SK-N-SH (cell line): Measurements from ENCODE around the gene COL23A1. TPM values are rescaled to one million over a fixed set of nuclear protein-coding genes. Genes with fewer than 3 reads are reported as not detected.

ENCODE experiments used
- CTCF ChIA-PET: fragments of 300-600, 350-600 bp; formaldehyde crosslinking; extraction: SDS; loops from one replicate; lab custom pipeline; 2021; lab: Yijun Ruan, JAX
- POLR2A ChIA-PET: fragments of 350-600 bp; sonication (Branson Sonifier 250); formaldehyde crosslinking; extraction: SDS; loops from one replicate; lab custom pipeline; 2020; ENCODE audit warnings: antibody characterized with exemption, inconsistent platforms; lab: Yijun Ruan, JAX
- DNase-seq: peaks from one replicate; pipeline ENCODE4 v3.0.0; 2012
- H2AFZ ChIP-seq: fragments of 200-600 bp; sonication (generic); 2 replicates; pipeline ENCODE4 v1.8.1; 2016; ENCODE audit warnings: antibody characterized with exemption, mild to moderate bottlenecking, low read depth
- H3F3A ChIP-seq: fragments of 200-600 bp; sonication (generic); replicated peaks from 2 replicates; pipeline ENCODE3; 2016; ENCODE audit warnings: antibody characterized with exemption, mild to moderate bottlenecking; ENCODE audit not compliant: insufficient read depth
- H3K27ac ChIP-seq, 2 experiments: fragments of 200-500 bp in 1 of 2; fragments of 200-600 bp in 1 of 2; sonication (Bioruptor generic) in 1 of 2; sonication (generic), shearing (Covaris generic) in 1 of 2; 2 replicates each; pipeline versions ENCODE4 v1.5.1 to v1.6.1; 2014 to 2016; ENCODE audit warnings: low read depth in 2 of 2, inconsistent platforms in 1 of 2, low read length in 1 of 2, mild to moderate bottlenecking in 1 of 2, mixed read lengths in 1 of 2
- H3K27me3 ChIP-seq: fragments of 200-600 bp; sonication (generic), shearing (Covaris generic); 2 replicates; pipeline ENCODE4 v1.6.1; 2016; ENCODE audit warnings: mixed run types; ENCODE audit not compliant: insufficient read depth
- H3K36me3 ChIP-seq, 2 experiments: fragments of 200-500 bp in 1 of 2; fragments of 200-600 bp in 1 of 2; sonication (Bioruptor generic) in 1 of 2; sonication (generic) in 1 of 2; replicated peaks in 1 of 2; 2 replicates each; pipeline versions ENCODE3 to v1.5.1; 2014 to 2016; ENCODE audit warnings: low read length in 1 of 2, mild to moderate bottlenecking in 1 of 2; ENCODE audit not compliant: insufficient read depth in 2 of 2, control insufficient read depth in 1 of 2
- H3K4me1 ChIP-seq, 2 experiments: fragments of 200-500 bp in 1 of 2; fragments of 200-600 bp in 1 of 2; sonication (Bioruptor generic) in 1 of 2; sonication (generic), shearing (Covaris generic) in 1 of 2; 2 replicates each; pipeline versions ENCODE4 v1.5.1 to v1.6.1; 2014 to 2016; ENCODE audit warnings: low read depth in 1 of 2, low read length in 1 of 2, mixed run types in 1 of 2; ENCODE audit not compliant: insufficient read depth in 2 of 2, control insufficient read depth in 1 of 2
- H3K4me2 ChIP-seq: fragments of 200-600 bp; sonication (generic), shearing (Covaris generic); 2 replicates; pipeline ENCODE4 v1.6.1; 2017; ENCODE audit warnings: mixed run types
- H3K4me3 ChIP-seq, 2 experiments: fragments of 200-500 bp in 1 of 2; fragments of 200-600 bp in 1 of 2; sonication (Bioruptor generic) in 1 of 2; sonication (generic), shearing (Covaris generic) in 1 of 2; 2 replicates each; pipeline versions ENCODE4 v1.5.1 to v1.8.1; 2014 to 2016; ENCODE audit warnings: low read depth in 2 of 2, inconsistent platforms in 1 of 2, low read length in 1 of 2, mild to moderate bottlenecking in 1 of 2, mixed read lengths in 1 of 2, moderate library complexity in 1 of 2
- H3K79me2 ChIP-seq: fragments of 200-600 bp; sonication (generic); 2 replicates; pipeline ENCODE4 v1.8.1; 2017; ENCODE audit warnings: mild to moderate bottlenecking; ENCODE audit not compliant: insufficient read depth
- H3K9ac ChIP-seq: fragments of 200-600 bp; sonication (generic); 2 replicates; pipeline ENCODE4 v1.6.1; 2017; ENCODE audit warnings: mixed run types
- H3K9me2 ChIP-seq: fragments of 200-600 bp; sonication (generic); 2 replicates; pipeline ENCODE4 v1.6.1; 2017; ENCODE audit warnings: mixed run types
- H3K9me3 ChIP-seq: fragments of 200-600 bp; sonication (generic); 2 replicates; pipeline ENCODE4 v1.6.1; 2017; ENCODE audit warnings: mixed run types, mild to moderate bottlenecking, moderate library complexity
- H4K20me1 ChIP-seq: fragments of 200-600 bp; sonication (generic); 2 replicates; pipeline ENCODE4 v1.6.1; 2017; ENCODE audit warnings: mild to moderate bottlenecking, mixed run types; ENCODE audit not compliant: insufficient read depth
- CHD2 ChIP-seq: fragments of 150-350 bp; IDR thresholded peaks from 2 replicates; pipeline ENCODE4 v1.6.1; 2018; ENCODE audit warnings: low read length; ENCODE audit not compliant: partially characterized antibody
- EZH2phosphoT487 ChIP-seq: fragments of 200-600 bp; sonication (generic); IDR thresholded peaks from 2 replicates; pipeline ENCODE4 v1.6.1; 2017; ENCODE audit warnings: low read depth, mixed run types, mild to moderate bottlenecking, antibody characterized with exemption, moderate library complexity, borderline replicate concordance
- FOSL2 ChIP-seq: IDR thresholded peaks from 2 replicates; pipeline ENCODE4 v1.4.0; 2012; ENCODE audit warnings: low read depth, mild to moderate bottlenecking, moderate library complexity, borderline replicate concordance
- FOXM1 ChIP-seq: IDR thresholded peaks from 2 replicates; pipeline ENCODE4 v1.4.0; 2012; ENCODE audit warnings: low read depth, mild to moderate bottlenecking
- GABPA ChIP-seq: IDR thresholded peaks from 2 replicates; pipeline ENCODE4 v1.4.0; 2012; ENCODE audit warnings: low read depth, mild to moderate bottlenecking
- GATA2 ChIP-seq: sonication (generic); formaldehyde crosslinking; IDR thresholded peaks from 2 replicates; pipeline ENCODE4 v1.5.0; 2020; ENCODE audit warnings: mild to moderate bottlenecking, missing genetic modification reagents
- JUND ChIP-seq: IDR thresholded peaks from 2 replicates; pipeline ENCODE4 v1.4.0; 2012
- MEF2A ChIP-seq: IDR thresholded peaks from 2 replicates; pipeline ENCODE4 v1.4.0; 2012; ENCODE audit warnings: low read depth, borderline replicate concordance
- NFIC ChIP-seq: IDR thresholded peaks from 2 replicates; pipeline ENCODE4 v1.4.0; 2012; ENCODE audit warnings: borderline replicate concordance
- NRF1 ChIP-seq: IDR thresholded peaks from 2 replicates; pipeline ENCODE4 v1.6.1; 2012; ENCODE audit warnings: low read depth, mild to moderate bottlenecking, low read length
- POLR2AphosphoS5 ChIP-seq: IDR thresholded peaks from 2 replicates; pipeline ENCODE4 v1.6.1; 2012; ENCODE audit warnings: low read depth, low read length
- RFX5 ChIP-seq: IDR thresholded peaks from 2 replicates; pipeline ENCODE4 v1.6.1; 2012; ENCODE audit warnings: mild to moderate bottlenecking, improper control_type of control experiment, low read length
- SIN3A ChIP-seq: IDR thresholded peaks from 2 replicates; pipeline ENCODE4 v1.6.1; 2012; ENCODE audit warnings: low read depth, mild to moderate bottlenecking, low read length, moderate library complexity, borderline replicate concordance
- SMC3 ChIP-seq: IDR thresholded peaks from 2 replicates; pipeline ENCODE4 v1.6.1; 2012; ENCODE audit warnings: low read depth, low read length, improper control_type of control experiment
- WGBS: methylation state at CpG from one replicate; pipeline ENCODE4 v1.1.6; 2017; ENCODE audit warnings: low lambda C conversion rate; 5-methylcytosine and 5-hydroxymethylcytosine counted together
- polyA plus RNA-seq, 3 experiments: library from polyadenylated mRNA; depleted of rRNA; stranded (reverse); fragments of >200 nt; gene quantifications; 2 replicates each; pipeline ENCODE4 v1.2.3, GENCODE V29; 2012
- TF ChIP-seq, protein P1 (sequence below): fragments of 200-600 bp; sonication (generic); IDR thresholded peaks from 2 replicates; pipeline ENCODE4 v1.6.1; 2017; ENCODE audit warnings: antibody characterized with exemption, mild to moderate bottlenecking, moderate library complexity
- TF ChIP-seq, protein P2 (sequence below): IDR thresholded peaks from 2 replicates; pipeline ENCODE4 v1.4.0; 2012; ENCODE audit warnings: low read depth
- TF ChIP-seq, protein P3 (sequence below): fragments of 150-350 bp; IDR thresholded peaks from 2 replicates; pipeline ENCODE4 v1.6.1; 2017; ENCODE audit warnings: antibody characterized with exemption, low read length, low read depth, borderline replicate concordance
- TF ChIP-seq, protein P4 (sequence below): IDR thresholded peaks from 2 replicates; pipeline ENCODE4 v1.6.1; 2012; ENCODE audit warnings: mild to moderate bottlenecking, low read depth, low read length, moderate library complexity
- TF ChIP-seq, protein P5 (sequence below): fragments of 150-350 bp; IDR thresholded peaks from 2 replicates; pipeline ENCODE4 v1.6.1; 2016; ENCODE audit warnings: mild to moderate bottlenecking, low read depth, low read length
- TF ChIP-seq, protein P6 (sequence below): IDR thresholded peaks from 2 replicates; pipeline ENCODE4; 2012

COL23A1 gene
- polyA plus RNA-seq, 1 of the 3 experiments (the other 2 are of a cell fraction), result 0.10 TPM

DNA sequence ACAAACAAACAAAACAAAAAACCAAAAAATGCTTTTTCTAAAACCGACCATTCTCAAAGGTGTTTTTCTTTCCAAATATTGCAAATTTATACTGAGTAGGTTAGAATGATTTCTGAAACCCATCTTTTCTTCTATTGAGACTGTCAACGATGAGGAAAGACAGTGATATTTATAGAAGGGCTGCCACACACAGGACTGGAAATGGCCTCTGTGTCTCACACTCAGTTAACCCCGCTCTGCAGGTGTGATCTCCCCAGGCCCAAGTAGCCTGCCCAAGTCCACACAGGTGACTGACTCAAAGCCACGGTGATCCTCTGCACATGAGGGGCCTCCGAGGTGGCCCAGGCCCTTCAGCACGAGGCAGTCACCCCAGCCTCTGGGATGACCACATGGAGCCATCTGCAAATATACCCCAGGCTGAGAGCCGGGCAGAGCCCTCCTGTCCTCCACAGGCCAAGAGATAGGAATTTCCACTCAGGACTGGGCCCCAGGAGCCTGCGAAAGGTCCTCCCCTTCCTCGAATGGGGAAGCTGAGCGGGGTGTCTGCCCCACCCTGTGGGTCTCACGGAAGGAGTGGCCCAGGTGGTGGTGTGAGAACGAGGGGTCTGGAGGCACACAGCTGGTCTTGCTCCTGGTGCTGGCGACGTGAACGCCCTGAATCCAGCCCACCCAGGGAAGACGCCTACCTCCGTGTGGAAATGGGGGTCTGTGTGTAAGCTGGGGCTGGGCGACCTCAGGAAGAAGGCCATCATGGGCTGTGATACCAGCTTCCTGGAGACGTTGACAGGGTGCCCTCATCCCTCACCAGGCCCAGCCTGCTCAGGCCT is 304.6 kb downstream of the COL23A1 start:
- H3F3A ChIP-seq, result no peaks in the 10 kb centered on the region
- peaks cover 0 to 49% of the 10 kb centered on the region in 2 experiments; a peak in 2 of 4 replicates for H3K4me1 ChIP-seq
- H3K27me3 ChIP-seq, result no peaks in the 10 kb centered on the region
- POLR2A ChIA-PET, result no interaction called here
- H3K4me2 ChIP-seq, result no peak overlapping the region
- H3K9me2 ChIP-seq, result no peaks in the 10 kb centered on the region
- WGBS, result 53% methylated on average over 18 of the region's 19 CpGs
- peak overlapping the region in 1 of 2 experiments; percentile 83; a peak in 2 of 4 replicates for H3K27ac ChIP-seq
- no peaks in the 10 kb centered on the region for H3K79me2 ChIP-seq
- peaks cover 5% of the 10 kb centered on the region; the same call in 1 of the 2 replicates for H3K9me3 ChIP-seq
- no peaks in the 10 kb centered on the region for H3K36me3 ChIP-seq
- TF ChIP-seq, protein P1, sequence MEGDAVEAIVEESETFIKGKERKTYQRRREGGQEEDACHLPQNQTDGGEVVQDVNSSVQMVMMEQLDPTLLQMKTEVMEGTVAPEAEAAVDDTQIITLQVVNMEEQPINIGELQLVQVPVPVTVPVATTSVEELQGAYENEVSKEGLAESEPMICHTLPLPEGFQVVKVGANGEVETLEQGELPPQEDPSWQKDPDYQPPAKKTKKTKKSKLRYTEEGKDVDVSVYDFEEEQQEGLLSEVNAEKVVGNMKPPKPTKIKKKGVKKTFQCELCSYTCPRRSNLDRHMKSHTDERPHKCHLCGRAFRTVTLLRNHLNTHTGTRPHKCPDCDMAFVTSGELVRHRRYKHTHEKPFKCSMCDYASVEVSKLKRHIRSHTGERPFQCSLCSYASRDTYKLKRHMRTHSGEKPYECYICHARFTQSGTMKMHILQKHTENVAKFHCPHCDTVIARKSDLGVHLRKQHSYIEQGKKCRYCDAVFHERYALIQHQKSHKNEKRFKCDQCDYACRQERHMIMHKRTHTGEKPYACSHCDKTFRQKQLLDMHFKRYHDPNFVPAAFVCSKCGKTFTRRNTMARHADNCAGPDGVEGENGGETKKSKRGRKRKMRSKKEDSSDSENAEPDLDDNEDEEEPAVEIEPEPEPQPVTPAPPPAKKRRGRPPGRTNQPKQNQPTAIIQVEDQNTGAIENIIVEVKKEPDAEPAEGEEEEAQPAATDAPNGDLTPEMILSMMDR, result no peak
- TF ChIP-seq POLR2AphosphoS5 (no peak), GABPA (no peak), GATA2 (CRISPR knock-in tag) (no peak), SIN3A (no peak), RFX5 (no peak), EZH2phosphoT487 (no peak), CHD2 (no peak), SMC3 (no peak), NFIC (no peak), MEF2A (no peak), NRF1 (no peak), FOXM1 (no peak), JUND (no peak), FOSL2 (no peak)
- TF ChIP-seq, protein P2, sequence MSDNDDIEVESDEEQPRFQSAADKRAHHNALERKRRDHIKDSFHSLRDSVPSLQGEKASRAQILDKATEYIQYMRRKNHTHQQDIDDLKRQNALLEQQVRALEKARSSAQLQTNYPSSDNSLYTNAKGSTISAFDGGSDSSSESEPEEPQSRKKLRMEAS, result no peak
- TF ChIP-seq, protein P3, sequence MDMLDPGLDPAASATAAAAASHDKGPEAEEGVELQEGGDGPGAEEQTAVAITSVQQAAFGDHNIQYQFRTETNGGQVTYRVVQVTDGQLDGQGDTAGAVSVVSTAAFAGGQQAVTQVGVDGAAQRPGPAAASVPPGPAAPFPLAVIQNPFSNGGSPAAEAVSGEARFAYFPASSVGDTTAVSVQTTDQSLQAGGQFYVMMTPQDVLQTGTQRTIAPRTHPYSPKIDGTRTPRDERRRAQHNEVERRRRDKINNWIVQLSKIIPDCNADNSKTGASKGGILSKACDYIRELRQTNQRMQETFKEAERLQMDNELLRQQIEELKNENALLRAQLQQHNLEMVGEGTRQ, result no peak
- TF ChIP-seq, protein P4, sequence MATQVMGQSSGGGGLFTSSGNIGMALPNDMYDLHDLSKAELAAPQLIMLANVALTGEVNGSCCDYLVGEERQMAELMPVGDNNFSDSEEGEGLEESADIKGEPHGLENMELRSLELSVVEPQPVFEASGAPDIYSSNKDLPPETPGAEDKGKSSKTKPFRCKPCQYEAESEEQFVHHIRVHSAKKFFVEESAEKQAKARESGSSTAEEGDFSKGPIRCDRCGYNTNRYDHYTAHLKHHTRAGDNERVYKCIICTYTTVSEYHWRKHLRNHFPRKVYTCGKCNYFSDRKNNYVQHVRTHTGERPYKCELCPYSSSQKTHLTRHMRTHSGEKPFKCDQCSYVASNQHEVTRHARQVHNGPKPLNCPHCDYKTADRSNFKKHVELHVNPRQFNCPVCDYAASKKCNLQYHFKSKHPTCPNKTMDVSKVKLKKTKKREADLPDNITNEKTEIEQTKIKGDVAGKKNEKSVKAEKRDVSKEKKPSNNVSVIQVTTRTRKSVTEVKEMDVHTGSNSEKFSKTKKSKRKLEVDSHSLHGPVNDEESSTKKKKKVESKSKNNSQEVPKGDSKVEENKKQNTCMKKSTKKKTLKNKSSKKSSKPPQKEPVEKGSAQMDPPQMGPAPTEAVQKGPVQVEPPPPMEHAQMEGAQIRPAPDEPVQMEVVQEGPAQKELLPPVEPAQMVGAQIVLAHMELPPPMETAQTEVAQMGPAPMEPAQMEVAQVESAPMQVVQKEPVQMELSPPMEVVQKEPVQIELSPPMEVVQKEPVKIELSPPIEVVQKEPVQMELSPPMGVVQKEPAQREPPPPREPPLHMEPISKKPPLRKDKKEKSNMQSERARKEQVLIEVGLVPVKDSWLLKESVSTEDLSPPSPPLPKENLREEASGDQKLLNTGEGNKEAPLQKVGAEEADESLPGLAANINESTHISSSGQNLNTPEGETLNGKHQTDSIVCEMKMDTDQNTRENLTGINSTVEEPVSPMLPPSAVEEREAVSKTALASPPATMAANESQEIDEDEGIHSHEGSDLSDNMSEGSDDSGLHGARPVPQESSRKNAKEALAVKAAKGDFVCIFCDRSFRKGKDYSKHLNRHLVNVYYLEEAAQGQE, result no peak
- TF ChIP-seq, protein P5, sequence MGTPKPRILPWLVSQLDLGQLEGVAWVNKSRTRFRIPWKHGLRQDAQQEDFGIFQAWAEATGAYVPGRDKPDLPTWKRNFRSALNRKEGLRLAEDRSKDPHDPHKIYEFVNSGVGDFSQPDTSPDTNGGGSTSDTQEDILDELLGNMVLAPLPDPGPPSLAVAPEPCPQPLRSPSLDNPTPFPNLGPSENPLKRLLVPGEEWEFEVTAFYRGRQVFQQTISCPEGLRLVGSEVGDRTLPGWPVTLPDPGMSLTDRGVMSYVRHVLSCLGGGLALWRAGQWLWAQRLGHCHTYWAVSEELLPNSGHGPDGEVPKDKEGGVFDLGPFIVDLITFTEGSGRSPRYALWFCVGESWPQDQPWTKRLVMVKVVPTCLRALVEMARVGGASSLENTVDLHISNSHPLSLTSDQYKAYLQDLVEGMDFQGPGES, result no peak
- TF ChIP-seq, protein P6, sequence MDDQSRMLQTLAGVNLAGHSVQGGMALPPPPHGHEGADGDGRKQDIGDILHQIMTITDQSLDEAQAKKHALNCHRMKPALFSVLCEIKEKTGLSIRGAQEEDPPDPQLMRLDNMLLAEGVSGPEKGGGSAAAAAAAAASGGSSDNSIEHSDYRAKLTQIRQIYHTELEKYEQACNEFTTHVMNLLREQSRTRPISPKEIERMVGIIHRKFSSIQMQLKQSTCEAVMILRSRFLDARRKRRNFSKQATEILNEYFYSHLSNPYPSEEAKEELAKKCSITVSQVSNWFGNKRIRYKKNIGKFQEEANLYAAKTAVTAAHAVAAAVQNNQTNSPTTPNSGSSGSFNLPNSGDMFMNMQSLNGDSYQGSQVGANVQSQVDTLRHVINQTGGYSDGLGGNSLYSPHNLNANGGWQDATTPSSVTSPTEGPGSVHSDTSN, result no peak
- no peak overlapping the region for H2AFZ ChIP-seq
- no peak overlapping the region for H3K4me3 ChIP-seq
- CTCF ChIA-PET, result interaction anchor here (0.6 to 13.7 kb wide), 10 partner anchors 26 to 306 kb away, joined by 3 to 265 read pairs (median 8); partner anchors contain the start of gene COL23A1
- H3K9ac ChIP-seq, result no peak overlapping the region
- no peaks in the 10 kb centered on the region for H4K20me1 ChIP-seq
- no peak for DNase-seq
